Metanephros (tissue), 1 donor: Measurements from ENCODE around the gene CYTH2. TPM values are rescaled to one million over a fixed set of nuclear protein-coding genes. Genes with fewer than 3 reads are reported as not detected.

Experiments used
- total RNA-seq: library from RNA; depleted of rRNA; stranded (reverse); fragments of >200 nt; gene quantifications from one replicate; pipeline ENCODE4 v1.2.3, GENCODE V29; 2014

Gene CYTH2, protein sequence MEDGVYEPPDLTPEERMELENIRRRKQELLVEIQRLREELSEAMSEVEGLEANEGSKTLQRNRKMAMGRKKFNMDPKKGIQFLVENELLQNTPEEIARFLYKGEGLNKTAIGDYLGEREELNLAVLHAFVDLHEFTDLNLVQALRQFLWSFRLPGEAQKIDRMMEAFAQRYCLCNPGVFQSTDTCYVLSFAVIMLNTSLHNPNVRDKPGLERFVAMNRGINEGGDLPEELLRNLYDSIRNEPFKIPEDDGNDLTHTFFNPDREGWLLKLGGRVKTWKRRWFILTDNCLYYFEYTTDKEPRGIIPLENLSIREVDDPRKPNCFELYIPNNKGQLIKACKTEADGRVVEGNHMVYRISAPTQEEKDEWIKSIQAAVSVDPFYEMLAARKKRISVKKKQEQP
- total RNA-seq: 52.6 TPM

DNA sequence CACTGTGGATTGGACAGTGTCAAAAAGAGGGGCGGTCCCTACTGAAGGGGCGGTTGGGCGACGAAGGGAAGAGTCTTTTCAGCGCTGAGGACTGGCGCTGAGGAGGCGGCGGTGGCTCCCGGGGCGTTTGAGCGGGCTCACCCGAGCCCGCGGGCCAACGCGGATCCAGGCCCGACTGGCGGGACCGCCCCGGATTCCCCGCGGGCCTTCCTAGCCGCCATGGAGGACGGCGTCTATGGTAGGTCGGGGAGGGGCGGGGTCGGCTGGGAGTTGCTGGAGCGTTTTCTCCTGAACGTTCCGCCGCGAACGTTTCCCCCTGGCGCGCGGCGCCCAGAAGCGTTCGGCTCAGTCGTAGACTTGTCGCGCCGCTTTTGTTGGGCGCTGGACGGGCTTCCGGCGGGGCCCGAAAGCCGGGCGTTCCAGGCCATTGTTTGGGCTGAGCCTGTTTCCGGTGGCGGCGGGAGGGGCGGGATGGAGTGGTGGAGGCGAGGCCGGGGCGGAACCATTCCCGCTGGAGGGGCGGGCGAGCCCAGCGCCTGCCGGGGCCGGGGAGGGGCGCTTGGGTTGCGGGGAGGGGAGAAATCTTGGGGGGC is at the start of gene CYTH2:
CYTH2 (plus strand) TSS at position 81 of the 593 bp plus-strand sequence; CDS start at position 220, 139 bp downstream.

DNA sequence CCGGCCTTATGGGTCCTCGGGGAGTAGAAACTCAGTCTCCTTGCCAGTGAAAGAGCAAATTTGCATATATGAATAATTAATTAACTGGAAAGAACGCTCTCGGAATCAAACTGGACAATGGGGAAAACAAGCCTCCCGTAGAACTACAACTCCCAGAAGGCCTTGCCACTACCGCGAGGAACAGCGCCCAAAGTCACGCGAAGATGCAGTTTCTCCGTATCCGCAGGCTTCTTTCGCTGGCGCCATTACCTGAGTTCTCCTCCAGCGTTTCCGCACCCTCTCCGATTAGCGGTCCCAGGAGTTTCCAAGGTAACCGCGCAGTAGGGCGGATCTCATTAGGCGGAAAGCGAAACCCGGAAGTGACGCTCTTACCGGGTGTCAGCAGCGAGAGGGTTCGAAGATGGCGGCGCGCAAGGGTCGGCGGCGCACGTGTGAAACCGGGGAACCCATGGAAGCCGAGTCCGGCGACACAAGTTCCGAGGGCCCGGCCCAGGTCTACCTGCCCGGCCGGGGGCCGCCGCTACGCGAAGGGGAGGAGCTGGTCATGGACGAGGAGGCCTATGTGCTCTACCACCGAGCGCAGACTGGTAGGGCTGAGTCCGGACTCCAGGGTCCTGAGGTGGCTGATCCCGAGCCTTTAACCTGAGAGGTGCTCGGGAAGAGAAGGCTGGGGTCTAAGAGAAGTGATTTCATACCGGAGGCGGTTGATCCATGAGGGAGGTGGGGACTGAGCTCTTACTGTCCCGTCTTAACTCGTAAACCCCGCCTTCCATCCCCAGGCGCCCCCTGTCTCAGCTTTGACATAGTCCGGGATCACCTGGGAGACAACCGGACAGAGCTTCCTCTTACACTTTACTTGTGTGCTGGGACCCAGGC is 23.3 kb upstream of the CYTH2 start, which contains the start of gene GRWD1:
GRWD1 (plus strand) TSS at position 378 of the 876 bp plus-strand sequence; CDS start at position 401, 23 bp downstream.

DNA sequence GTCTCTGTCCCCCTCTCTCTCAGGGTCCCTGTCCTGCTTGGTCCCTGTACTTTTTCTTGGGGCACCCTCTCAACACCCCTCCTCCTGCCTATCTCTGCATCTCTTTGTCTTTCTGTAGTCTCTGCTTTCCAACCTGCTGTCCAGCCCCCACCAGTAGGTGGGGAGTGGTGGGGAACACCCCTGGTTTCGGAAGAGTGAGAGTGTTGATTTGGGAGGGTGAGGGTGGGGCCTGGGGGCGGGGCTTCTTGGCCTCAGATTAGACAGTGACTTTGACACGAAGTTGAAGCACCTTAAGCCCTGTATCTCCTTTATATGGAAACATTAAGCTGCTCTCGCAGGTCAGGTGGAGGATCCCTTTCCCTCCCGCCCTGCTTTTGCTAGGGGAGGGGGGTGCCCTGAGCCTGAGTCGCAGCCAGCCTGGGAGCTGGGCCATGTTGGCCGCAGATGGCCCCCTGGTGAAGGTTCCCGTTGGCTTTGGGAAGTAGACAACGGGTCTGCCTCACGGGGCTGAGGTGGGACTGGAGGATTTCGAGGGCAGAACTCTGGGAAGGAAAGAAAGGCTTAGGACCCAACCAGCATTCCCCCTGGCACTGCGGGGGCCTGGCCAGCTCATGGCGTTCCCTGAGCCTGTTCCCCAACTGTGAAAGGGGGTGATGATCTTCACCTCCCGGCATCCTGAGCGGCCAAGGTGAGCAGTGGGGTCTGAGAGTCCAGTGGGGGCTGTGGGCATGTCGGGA is 13.8 kb upstream of the CYTH2 start, which contains the start of gene KCNJ14:
KCNJ14 (plus strand) TSS at position 404 of the 737 bp plus-strand sequence. CDS start 6,151 bp downstream, outside the sequence.

DNA sequence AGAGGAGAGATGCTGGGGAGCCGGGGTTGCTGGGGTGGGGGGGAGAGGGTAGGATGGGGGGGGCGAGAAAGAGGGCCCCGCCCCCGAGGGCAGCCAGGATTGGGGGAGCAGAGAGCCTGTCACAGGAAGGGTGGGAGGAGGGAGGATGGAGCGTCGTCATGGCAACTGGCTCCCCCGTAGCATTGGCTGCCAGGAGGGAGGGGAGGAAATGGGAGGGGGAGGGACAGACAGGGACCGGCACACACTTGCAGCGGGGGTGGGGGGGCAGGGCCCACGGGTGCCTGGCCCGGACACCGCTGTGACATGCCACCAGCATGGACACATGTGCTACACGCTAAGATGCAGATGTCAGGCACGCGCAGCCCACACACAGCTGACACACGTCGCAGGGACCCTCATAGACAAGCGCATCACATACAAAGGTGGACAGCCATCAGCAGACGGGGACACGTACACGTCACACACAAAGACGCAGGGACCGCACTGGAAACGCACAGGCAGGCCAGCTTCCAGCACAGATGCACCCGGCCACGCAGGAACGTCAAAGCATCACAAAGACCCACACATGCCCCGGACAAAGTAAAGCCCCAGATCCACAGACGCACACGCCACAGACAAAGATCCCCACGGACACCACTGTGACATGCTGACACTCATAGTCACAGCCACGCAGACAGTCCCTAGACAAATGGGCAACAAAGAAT is 42.8 kb downstream of the CYTH2 start, which contains the start of gene LMTK3:
LMTK3 (minus strand) TSS at position 36 of the 704 bp plus-strand sequence. CDS start 259 bp downstream, outside the sequence.

Other genes with a start within 250 kb of the CYTH2 start
- gene CARD8, start 213.5 kb upstream of the CYTH2 start, total RNA-seq: 57.4 TPM
- gene ZNF114, start 199.3 kb upstream of the CYTH2 start, total RNA-seq: 7.4 TPM
- gene EMP3, start 143.8 kb upstream of the CYTH2 start, total RNA-seq: 31.5 TPM
- gene TMEM143, start 105.4 kb upstream of the CYTH2 start, total RNA-seq: 17.9 TPM
- gene SYNGR4, start 105.0 kb upstream of the CYTH2 start, total RNA-seq: not detected
- 113 TPM for gene KDELR1, start 77.8 kb upstream of the CYTH2 start, total RNA-seq
- gene GRIN2D, start 75.7 kb upstream of the CYTH2 start, total RNA-seq: 0.99 TPM
- gene GRWD1, start 23.4 kb upstream of the CYTH2 start, total RNA-seq: 20.8 TPM
- 1.2 TPM for gene KCNJ14, start 13.8 kb upstream of the CYTH2 start, total RNA-seq
- gene LMTK3, start 42.5 kb downstream of the CYTH2 start, total RNA-seq: 1.9 TPM
- not detected for gene SULT2B1, start 82.8 kb downstream of the CYTH2 start, total RNA-seq
- gene SPACA4, start 137.4 kb downstream of the CYTH2 start, total RNA-seq: not detected
- 0.88 TPM for gene FAM83E, start 145.7 kb downstream of the CYTH2 start, total RNA-seq
- gene RPL18, start 149.8 kb downstream of the CYTH2 start, total RNA-seq: 2,126 TPM
- gene SPHK2, start 150.1 kb downstream of the CYTH2 start, total RNA-seq: 16.2 TPM
- gene DBP, start 168.0 kb downstream of the CYTH2 start, total RNA-seq: 17.2 TPM
- 3.5 TPM for gene CA11, start 176.8 kb downstream of the CYTH2 start, total RNA-seq
- gene NTN5, start 203.6 kb downstream of the CYTH2 start, total RNA-seq: 0.76 TPM
- gene FUT2, start 226.6 kb downstream of the CYTH2 start, total RNA-seq: 1.5 TPM